HL-60 (cell line): ENCODE measurements around the gene ASAP3.

Experiments
- GABPA ChIP-seq: IDR thresholded peaks from 2 replicates; pipeline ENCODE4 v1.6.1; 2012; ENCODE audit warnings: low read depth
- POLR2AphosphoS5 ChIP-seq: IDR thresholded peaks from 2 replicates; pipeline ENCODE4 v1.6.1; 2012; ENCODE audit warnings: low read depth
- TF ChIP-seq, protein P1 (sequence below): IDR thresholded peaks from 2 replicates; pipeline ENCODE4 v1.6.1; 2012; ENCODE audit warnings: low read depth; ENCODE audit not compliant: insufficient replicate concordance
- TF ChIP-seq, protein P2 (sequence below): IDR thresholded peaks from one replicate; pipeline ENCODE4 v1.5.1; 2011; ENCODE audit warnings: low read length, control low read depth, inconsistent platforms; ENCODE audit not compliant: insufficient read depth

DNA sequence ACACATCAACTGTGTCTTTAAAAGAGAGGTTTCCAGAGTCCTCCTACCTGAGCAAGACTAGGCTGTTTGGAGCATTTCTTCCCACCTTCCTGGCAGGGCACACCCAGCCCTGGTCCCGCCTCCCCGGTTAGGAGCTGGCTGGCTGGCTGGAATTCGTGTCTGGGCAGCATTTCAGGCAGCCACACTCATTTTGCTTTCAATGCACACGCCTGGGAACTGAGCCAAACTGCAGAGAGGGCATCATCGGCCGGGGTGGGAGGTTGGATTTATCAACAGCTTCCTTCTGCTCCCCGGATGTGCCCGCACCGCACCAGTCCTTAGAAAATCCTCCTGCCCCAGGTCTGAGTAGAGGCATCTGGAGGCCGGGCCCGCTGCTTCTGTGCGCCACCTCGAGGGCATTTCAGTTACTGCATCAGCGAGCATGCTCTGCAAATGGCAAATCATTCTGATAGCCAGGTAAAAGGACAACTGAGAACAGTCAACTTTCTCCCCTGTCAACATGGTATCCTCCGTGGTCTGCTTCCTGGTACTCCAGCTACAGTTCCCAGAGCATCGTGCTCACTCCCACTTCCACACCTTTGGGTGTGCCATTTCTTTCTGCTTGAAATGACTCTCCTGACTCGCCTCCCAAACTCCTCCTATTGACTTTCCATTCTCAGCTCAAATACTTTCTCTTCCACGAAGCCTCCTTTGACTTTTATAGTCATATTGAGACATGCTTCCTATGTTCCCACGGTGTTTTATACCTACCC lies 80.1 kb downstream of the ASAP3 start:
- TF ChIP-seq, protein P1, sequence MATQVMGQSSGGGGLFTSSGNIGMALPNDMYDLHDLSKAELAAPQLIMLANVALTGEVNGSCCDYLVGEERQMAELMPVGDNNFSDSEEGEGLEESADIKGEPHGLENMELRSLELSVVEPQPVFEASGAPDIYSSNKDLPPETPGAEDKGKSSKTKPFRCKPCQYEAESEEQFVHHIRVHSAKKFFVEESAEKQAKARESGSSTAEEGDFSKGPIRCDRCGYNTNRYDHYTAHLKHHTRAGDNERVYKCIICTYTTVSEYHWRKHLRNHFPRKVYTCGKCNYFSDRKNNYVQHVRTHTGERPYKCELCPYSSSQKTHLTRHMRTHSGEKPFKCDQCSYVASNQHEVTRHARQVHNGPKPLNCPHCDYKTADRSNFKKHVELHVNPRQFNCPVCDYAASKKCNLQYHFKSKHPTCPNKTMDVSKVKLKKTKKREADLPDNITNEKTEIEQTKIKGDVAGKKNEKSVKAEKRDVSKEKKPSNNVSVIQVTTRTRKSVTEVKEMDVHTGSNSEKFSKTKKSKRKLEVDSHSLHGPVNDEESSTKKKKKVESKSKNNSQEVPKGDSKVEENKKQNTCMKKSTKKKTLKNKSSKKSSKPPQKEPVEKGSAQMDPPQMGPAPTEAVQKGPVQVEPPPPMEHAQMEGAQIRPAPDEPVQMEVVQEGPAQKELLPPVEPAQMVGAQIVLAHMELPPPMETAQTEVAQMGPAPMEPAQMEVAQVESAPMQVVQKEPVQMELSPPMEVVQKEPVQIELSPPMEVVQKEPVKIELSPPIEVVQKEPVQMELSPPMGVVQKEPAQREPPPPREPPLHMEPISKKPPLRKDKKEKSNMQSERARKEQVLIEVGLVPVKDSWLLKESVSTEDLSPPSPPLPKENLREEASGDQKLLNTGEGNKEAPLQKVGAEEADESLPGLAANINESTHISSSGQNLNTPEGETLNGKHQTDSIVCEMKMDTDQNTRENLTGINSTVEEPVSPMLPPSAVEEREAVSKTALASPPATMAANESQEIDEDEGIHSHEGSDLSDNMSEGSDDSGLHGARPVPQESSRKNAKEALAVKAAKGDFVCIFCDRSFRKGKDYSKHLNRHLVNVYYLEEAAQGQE = no peak
- no peak for TF ChIP-seq GABPA
- TF ChIP-seq, protein P2, sequence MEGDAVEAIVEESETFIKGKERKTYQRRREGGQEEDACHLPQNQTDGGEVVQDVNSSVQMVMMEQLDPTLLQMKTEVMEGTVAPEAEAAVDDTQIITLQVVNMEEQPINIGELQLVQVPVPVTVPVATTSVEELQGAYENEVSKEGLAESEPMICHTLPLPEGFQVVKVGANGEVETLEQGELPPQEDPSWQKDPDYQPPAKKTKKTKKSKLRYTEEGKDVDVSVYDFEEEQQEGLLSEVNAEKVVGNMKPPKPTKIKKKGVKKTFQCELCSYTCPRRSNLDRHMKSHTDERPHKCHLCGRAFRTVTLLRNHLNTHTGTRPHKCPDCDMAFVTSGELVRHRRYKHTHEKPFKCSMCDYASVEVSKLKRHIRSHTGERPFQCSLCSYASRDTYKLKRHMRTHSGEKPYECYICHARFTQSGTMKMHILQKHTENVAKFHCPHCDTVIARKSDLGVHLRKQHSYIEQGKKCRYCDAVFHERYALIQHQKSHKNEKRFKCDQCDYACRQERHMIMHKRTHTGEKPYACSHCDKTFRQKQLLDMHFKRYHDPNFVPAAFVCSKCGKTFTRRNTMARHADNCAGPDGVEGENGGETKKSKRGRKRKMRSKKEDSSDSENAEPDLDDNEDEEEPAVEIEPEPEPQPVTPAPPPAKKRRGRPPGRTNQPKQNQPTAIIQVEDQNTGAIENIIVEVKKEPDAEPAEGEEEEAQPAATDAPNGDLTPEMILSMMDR = peak; percentile 97
- TF ChIP-seq POLR2AphosphoS5 = no peak
